HG03469 (cell line): ENCODE results near the gene MARVELD3.
"Not testable (repeated sequence)": the region's sequence is repeated elsewhere in the genome, so short reads cannot be mapped to it uniquely, and the experiment has no call there.

Experiments used
- ATAC-seq: cut with Tn5 transposase; IDR thresholded peaks from one replicate; pipeline ENCODE4 v1.9.1; 2021; ENCODE audit warnings: mild to moderate bottlenecking, moderate library complexity, moderate number of reproducible peaks; ENCODE audit not compliant: unreplicated experiment

The MARVELD3 gene

GRCh38 chr16:71626018-71626857 lies at the start of gene MARVELD3:
TSS of gene MARVELD3 (plus strand) at chr16:71626184. CDS start at chr16:71626230, 46 bp downstream.
- ATAC-seq = no peak

- ATAC-seq = no peak
Observed at GRCh38 chr16:71576971-71577370, 49.0 kb upstream of the MARVELD3 start, which contains the start of gene TAT. TSS of gene TAT (minus strand) at chr16:71577092. CDS start at chr16:71576415, 677 bp downstream.

GRCh38 chr16:71582553-71582848 lies 43.5 kb upstream of the MARVELD3 start:
- ATAC-seq = not testable (repeated sequence)

- no peak for ATAC-seq
Observed at GRCh38 chr16:71584543-71585317, 41.3 kb upstream of the MARVELD3 start.

- ATAC-seq = no peak
Observed at GRCh38 chr16:71585318-71585703, 40.7 kb upstream of the MARVELD3 start.

GRCh38 chr16:71589334-71589733 lies 36.6 kb upstream of the MARVELD3 start:
- ATAC-seq = not testable (repeated sequence)

GRCh38 chr16:71590071-71590470 lies 35.9 kb upstream of the MARVELD3 start:
- ATAC-seq = not testable (repeated sequence)

- no peak for ATAC-seq
Observed at GRCh38 chr16:71590584-71590983, 35.4 kb upstream of the MARVELD3 start.

- no peak for ATAC-seq
Observed at GRCh38 chr16:71591917-71592316, 34.1 kb upstream of the MARVELD3 start.

GRCh38 chr16:71593048-71593999 lies 32.7 kb upstream of the MARVELD3 start:
- no peak for ATAC-seq

- no peak for ATAC-seq
Observed at GRCh38 chr16:71594000-71594646, 31.9 kb upstream of the MARVELD3 start.

GRCh38 chr16:71595340-71595826 lies 30.6 kb upstream of the MARVELD3 start:
- ATAC-seq = not testable (repeated sequence)

GRCh38 chr16:71598426-71598825 lies 27.6 kb upstream of the MARVELD3 start:
- ATAC-seq = not testable (repeated sequence)

GRCh38 chr16:71600822-71601221 lies 25.2 kb upstream of the MARVELD3 start:
- no peak for ATAC-seq

- no peak for ATAC-seq
Observed at GRCh38 chr16:71609066-71609465, 16.9 kb upstream of the MARVELD3 start.

- no peak for ATAC-seq
Observed at GRCh38 chr16:71610447-71610846, 15.5 kb upstream of the MARVELD3 start.

- ATAC-seq = no peak
Observed at GRCh38 chr16:71610936-71611871, 14.8 kb upstream of the MARVELD3 start.

- ATAC-seq = not testable (repeated sequence)
Observed at GRCh38 chr16:71614956-71615355, 11.0 kb upstream of the MARVELD3 start.

- ATAC-seq = no peak
Observed at GRCh38 chr16:71618429-71618828, 7.6 kb upstream of the MARVELD3 start.
